ENCODE results near the gene GALNT13. TPM values are rescaled to one million over a fixed set of nuclear protein-coding genes. Genes with fewer than 3 reads are reported as not detected.

The GALNT13 gene
- total RNA-seq, 2 experiments from 2014 or later, result not detected

GRCh38 chr2:153872311-153873051 lies 759 bp downstream of the GALNT13 start:
- POLR2A ChIA-PET, result no interaction called here

GRCh38 chr2:153873052-153874048 lies 1.6 kb downstream of the GALNT13 start:
- CTCF ChIA-PET (ENCODE audit: unreplicated experiment), result no interaction called here
- H4K20me1 ChIP-seq (ENCODE audit: insufficient read depth, low read length), result no peaks in the 10 kb centered on the region
- TF ChIP-seq EZH2phosphoT487 (IDR thresholded peaks at IDR 0.05; ENCODE audit: borderline replicate concordance, low read depth, low read length) (no peak), CTCF (conservative IDR thresholded peaks at IDR 0.05; ENCODE audit: low read length) (no peak)
- no peaks in the 10 kb centered on the region for H3K79me2 ChIP-seq (ENCODE audit: insufficient read depth, low read depth, low read length)
- intact Hi-C loops (cut with micrococcal nuclease; ENCODE audit: unreplicated experiment), result no loop called here
- H3K4me3 ChIP-seq (ENCODE audit: low read depth, low read length, poor library complexity, severe bottlenecking), result no peak overlapping the region
- POLR2A ChIA-PET, result no interaction called here
- H3K36me3 ChIP-seq (ENCODE audit: insufficient read depth, low read length), result no peaks in the 10 kb centered on the region
- no peaks in the 10 kb centered on the region for H3K4me1 ChIP-seq (ENCODE audit: insufficient read depth, low read length, poor library complexity, severe bottlenecking)
- no peaks in the 10 kb centered on the region for H3K9me3 ChIP-seq (ENCODE audit: low read length)
- H2AFZ ChIP-seq (ENCODE audit: low read length), result no peak overlapping the region
- H3K27ac ChIP-seq (ENCODE audit: low read depth, low read length, poor library complexity, severe bottlenecking), result no peak overlapping the region
- no TSS peak for BruUV-seq (replicated peaks)
- H3K4me2 ChIP-seq (ENCODE audit: low read length), result no peak overlapping the region
- no peaks in the 10 kb centered on the region for H3K9me2 ChIP-seq (ENCODE audit: insufficient read depth, low read length)
- DNase-seq (ENCODE audit: low spot score), result no peak

More at GRCh38 chr2:153872311-153873051, 759 bp downstream of the GALNT13 start:
- intact Hi-C loops (cut with micrococcal nuclease; ENCODE audit: unreplicated experiment), result no loop called here
- CTCF ChIA-PET (ENCODE audit: unreplicated experiment), result no interaction called here
- Histone ChIP-seq H3K4me3 (ENCODE audit: low read depth, low read length, poor library complexity, severe bottlenecking) (no peak overlapping the region), H3K9me3 (ENCODE audit: low read length) (no peaks in the 10 kb centered on the region), H3K27ac (ENCODE audit: low read depth, low read length, poor library complexity, severe bottlenecking) (no peak overlapping the region), H3K4me1 (ENCODE audit: insufficient read depth, low read length, poor library complexity, severe bottlenecking) (no peaks in the 10 kb centered on the region), H3K9me2 (ENCODE audit: insufficient read depth, low read length) (no peaks in the 10 kb centered on the region), H4K20me1 (ENCODE audit: insufficient read depth, low read length) (no peaks in the 10 kb centered on the region), H3K79me2 (ENCODE audit: insufficient read depth, low read depth, low read length) (no peaks in the 10 kb centered on the region), H2AFZ (ENCODE audit: low read length) (no peak overlapping the region), H3K36me3 (ENCODE audit: insufficient read depth, low read length) (no peaks in the 10 kb centered on the region), H3K4me2 (ENCODE audit: low read length) (no peak overlapping the region)
- DNase-seq (ENCODE audit: low spot score), result no peak
- no peak for TF ChIP-seq EZH2phosphoT487 (IDR thresholded peaks at IDR 0.05; ENCODE audit: borderline replicate concordance, low read depth, low read length)
- no peak for TF ChIP-seq CTCF (conservative IDR thresholded peaks at IDR 0.05; ENCODE audit: low read length)
- no TSS peak for BruUV-seq (replicated peaks)

All from OCI-LY7 (cell line).